CD14-positive monocyte (primary cell): ENCODE data around the gene KRTAP9-9. TPM values are rescaled to one million over a fixed set of nuclear protein-coding genes. Genes with fewer than 3 reads are reported as not detected.
"Not testable (repeated sequence)": the region's sequence is repeated elsewhere in the genome, so short reads cannot be mapped to it uniquely, and the experiment has no call there.

Source experiments
- DNase-seq, 3 donors: peaks; one replicate each; pipeline ENCODE4 v3.0.0-alpha.2; 2011 to 2022
- H2AFZ ChIP-seq: 2 replicates; pipeline ENCODE4 v1.6.0; 2012; ENCODE audit warnings: mild to moderate bottlenecking, low read depth, low read length, inconsistent platforms; ENCODE audit not compliant: insufficient read depth, poor library complexity, severe bottlenecking
- H3K27ac ChIP-seq, 2 donors: 1 replicate in 1 of 2; 2 replicates in 1 of 2; pipeline ENCODE4 v1.5.1; 2012 to 2013; ENCODE audit warnings: low read length in 2 of 2, control low read depth in 1 of 2, inconsistent platforms in 1 of 2, low read depth in 1 of 2, mild to moderate bottlenecking in 1 of 2
- H3K27me3 ChIP-seq, 2 donors: one replicate each; pipeline versions ENCODE4 v1.6.0 to v1.6.1; 2011 to 2013; ENCODE audit warnings: low read length in 2 of 2; ENCODE audit not compliant: control insufficient read depth in 2 of 2, insufficient read depth in 2 of 2
- H3K36me3 ChIP-seq, 2 donors: replicated peaks in 1 of 2; 1 replicate in 1 of 2; 2 replicates in 1 of 2; pipeline versions ENCODE4 v1.5.1 to v1.6.1; 2012 to 2013; ENCODE audit warnings: low read length in 2 of 2, control low read depth in 1 of 2, inconsistent platforms in 1 of 2, mild to moderate bottlenecking in 1 of 2; ENCODE audit not compliant: insufficient read depth in 2 of 2, control insufficient read depth in 1 of 2
- H3K4me1 ChIP-seq, 2 donors: 1 replicate in 1 of 2; 2 replicates in 1 of 2; pipeline versions ENCODE4 v1.5.1 to v1.6.1; 2012 to 2013; ENCODE audit warnings: low read length in 2 of 2, control low read depth in 1 of 2, inconsistent platforms in 1 of 2, mild to moderate bottlenecking in 1 of 2, moderate library complexity in 1 of 2; ENCODE audit not compliant: insufficient read depth in 2 of 2, control insufficient read depth in 1 of 2
- H3K4me2 ChIP-seq: replicated peaks from 2 replicates; pipeline ENCODE3; 2012; ENCODE audit warnings: low read length, moderate library complexity, mild to moderate bottlenecking; ENCODE audit not compliant: poor library complexity, severe bottlenecking; ENCODE audit errors: extremely low read depth
- H3K4me3 ChIP-seq, 3 experiments: fragments of 200-600 bp in 1 of 3; sonication (generic) in 1 of 3; replicated peaks in 1 of 3; 1 replicate in 2 of 3; 2 replicates in 1 of 3; pipeline ENCODE4 v1.5.1; 2011 to 2013; ENCODE audit warnings: low read length in 3 of 3, mild to moderate bottlenecking in 3 of 3, control low read depth in 2 of 3, low read depth in 2 of 3, inconsistent platforms in 1 of 3, moderate library complexity in 1 of 3
- H3K79me2 ChIP-seq: 2 replicates; pipeline ENCODE4 v1.6.0; 2012; ENCODE audit warnings: mild to moderate bottlenecking, control low read depth, inconsistent platforms, low read length, moderate library complexity; ENCODE audit not compliant: insufficient read depth
- H3K9ac ChIP-seq: 2 replicates; pipeline ENCODE4 v1.6.0; 2017; ENCODE audit warnings: low read length, mild to moderate bottlenecking; ENCODE audit not compliant: insufficient read depth, poor library complexity, severe bottlenecking
- H3K9me3 ChIP-seq, 2 donors: replicated peaks in 1 of 2; 1 replicate in 1 of 2; 2 replicates in 1 of 2; pipeline versions ENCODE4 v1.5.1 to v1.6.1; 2012 to 2013; ENCODE audit warnings: low read length in 2 of 2, control low read depth in 1 of 2; ENCODE audit not compliant: control insufficient read depth in 1 of 2, insufficient read depth in 1 of 2
- H4K20me1 ChIP-seq: 2 replicates; pipeline ENCODE4 v1.6.0; 2012; ENCODE audit warnings: mild to moderate bottlenecking, low read length, control low read depth, moderate library complexity; ENCODE audit not compliant: insufficient read depth
- H3K27ac Mint-ChIP-seq, 7 donors: one replicate each; pipeline ENCODE4 v1.8.0; 2020; ENCODE audit warnings: mild to moderate bottlenecking in 7 of 7, mixed read lengths in 7 of 7, moderate library complexity in 6 of 7, inconsistent platforms in 2 of 7
- H3K27me3 Mint-ChIP-seq, 3 donors: one replicate each; pipeline ENCODE4 v1.8.0; 2021 to 2022; ENCODE audit warnings: low read depth in 3 of 3, mild to moderate bottlenecking in 3 of 3, mixed read lengths in 3 of 3, moderate library complexity in 3 of 3, inconsistent platforms in 1 of 3
- H3K36me3 Mint-ChIP-seq, 2 donors: one replicate each; pipeline ENCODE4 v1.8.0; 2020; ENCODE audit warnings: mixed read lengths in 2 of 2, inconsistent platforms in 1 of 2, mild to moderate bottlenecking in 1 of 2
- H3K4me1 Mint-ChIP-seq: one replicate; pipeline ENCODE4 v1.8.0; 2020; ENCODE audit warnings: mild to moderate bottlenecking, mixed read lengths
- H3K4me3 Mint-ChIP-seq, 2 donors: one replicate each; pipeline ENCODE4 v1.8.0; 2020; ENCODE audit warnings: mild to moderate bottlenecking in 2 of 2, mixed read lengths in 2 of 2, moderate library complexity in 1 of 2
- H3K9me3 Mint-ChIP-seq, 7 donors: one replicate each; pipeline ENCODE4 v1.8.0; 2020 to 2022; ENCODE audit warnings: mixed read lengths in 7 of 7, mild to moderate bottlenecking in 6 of 7, moderate library complexity in 6 of 7, inconsistent platforms in 2 of 7
- WGBS: methylation state at CpG from one replicate; pipeline ENCODE4 v1.1.5; 2013; ENCODE audit warnings: missing lambda C conversion rate; ENCODE audit not compliant: insufficient coverage; 5-methylcytosine and 5-hydroxymethylcytosine counted together
- intact Hi-C, 2 donors: fragments of 100-400 bp; cut with micrococcal nuclease; formaldehyde crosslinking; loops; one replicate each; pipeline versions ENCODE4 v1.15.0 to v1.15.1; 2023
- polyA plus RNA-seq, 3 donors: library from polyadenylated mRNA; depleted of rRNA in 1 of 3; unstranded in 2 of 3; stranded (reverse) in 1 of 3; fragments of 300-500 nt in 2 of 3; fragments of >200 nt in 1 of 3; fragmentation: Illumina TruSeq in 2 of 3; gene quantifications; 1 replicate in 2 of 3; 2 replicates in 1 of 3; pipeline ENCODE4 v1.2.3, GENCODE V29; 2012 to 2021

Gene KRTAP9-9
- polyA plus RNA-seq, 3 donors, result not detected

DNA sequence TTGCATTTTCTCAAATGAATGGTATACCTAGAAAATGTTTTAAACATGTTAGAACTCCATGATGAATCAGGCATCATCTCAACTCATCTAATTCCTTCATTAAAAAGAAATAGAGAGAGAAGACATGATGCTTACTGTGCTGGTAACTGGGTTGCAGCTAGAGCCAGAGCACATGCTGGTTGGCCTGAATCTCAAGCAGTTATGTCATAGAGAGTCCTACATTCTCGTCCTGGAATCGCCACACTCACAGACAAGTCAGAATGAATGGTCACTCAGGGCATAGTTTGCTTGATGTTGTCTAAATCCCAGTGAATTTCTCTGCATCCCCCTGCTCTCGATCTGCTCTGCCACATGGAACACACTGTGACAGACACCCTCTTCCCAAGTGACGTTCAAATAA is 18.1 kb upstream of the KRTAP9-9 start:
- H3K79me2 ChIP-seq, intact Hi-C loops, H3K4me2 ChIP-seq, H3K27ac ChIP-seq, H4K20me1 ChIP-seq, DNase-seq, H3K27me3 ChIP-seq, H3K27ac Mint-ChIP-seq, H3K4me1 ChIP-seq, H3K4me1 Mint-ChIP-seq, H3K36me3 Mint-ChIP-seq, H3K4me3 ChIP-seq, H3K9me3 Mint-ChIP-seq, H3K9me3 ChIP-seq, H3K4me3 Mint-ChIP-seq, H3K9ac ChIP-seq, H2AFZ ChIP-seq, H3K36me3 ChIP-seq: not testable (repeated sequence)
- WGBS, result 92% methylated on average over 2 of the region's 4 CpGs
- H3K27me3 Mint-ChIP-seq, result peaks cover 5 to 21% (median 11%) of the 10 kb centered on the region in 3 donors

GRCh38 chr17:41237949-41238437 is 17.2 kb upstream of the KRTAP9-9 start, which contains the start of gene KRTAP9-8:
Gene KRTAP9-8, plus strand, starts transcription at chr17:41237999. Its CDS starts 53 bp downstream, at chr17:41238052.
- H3K27ac ChIP-seq, H3K4me1 ChIP-seq, H4K20me1 ChIP-seq, H3K9ac ChIP-seq, H3K4me1 Mint-ChIP-seq, H3K9me3 Mint-ChIP-seq, H3K27ac Mint-ChIP-seq, H3K4me2 ChIP-seq, H3K4me3 Mint-ChIP-seq, H3K36me3 Mint-ChIP-seq, H3K4me3 ChIP-seq, H3K9me3 ChIP-seq, DNase-seq, intact Hi-C loops, H3K36me3 ChIP-seq, H3K79me2 ChIP-seq, H3K27me3 ChIP-seq, H2AFZ ChIP-seq: not testable (repeated sequence)
- peaks cover 5 to 14% (median 11%) of the 10 kb centered on the region in 3 donors for H3K27me3 Mint-ChIP-seq
- 100% methylated on average over 1 of the region's 3 CpGs for whole genome bisulfite sequencing

DNA sequence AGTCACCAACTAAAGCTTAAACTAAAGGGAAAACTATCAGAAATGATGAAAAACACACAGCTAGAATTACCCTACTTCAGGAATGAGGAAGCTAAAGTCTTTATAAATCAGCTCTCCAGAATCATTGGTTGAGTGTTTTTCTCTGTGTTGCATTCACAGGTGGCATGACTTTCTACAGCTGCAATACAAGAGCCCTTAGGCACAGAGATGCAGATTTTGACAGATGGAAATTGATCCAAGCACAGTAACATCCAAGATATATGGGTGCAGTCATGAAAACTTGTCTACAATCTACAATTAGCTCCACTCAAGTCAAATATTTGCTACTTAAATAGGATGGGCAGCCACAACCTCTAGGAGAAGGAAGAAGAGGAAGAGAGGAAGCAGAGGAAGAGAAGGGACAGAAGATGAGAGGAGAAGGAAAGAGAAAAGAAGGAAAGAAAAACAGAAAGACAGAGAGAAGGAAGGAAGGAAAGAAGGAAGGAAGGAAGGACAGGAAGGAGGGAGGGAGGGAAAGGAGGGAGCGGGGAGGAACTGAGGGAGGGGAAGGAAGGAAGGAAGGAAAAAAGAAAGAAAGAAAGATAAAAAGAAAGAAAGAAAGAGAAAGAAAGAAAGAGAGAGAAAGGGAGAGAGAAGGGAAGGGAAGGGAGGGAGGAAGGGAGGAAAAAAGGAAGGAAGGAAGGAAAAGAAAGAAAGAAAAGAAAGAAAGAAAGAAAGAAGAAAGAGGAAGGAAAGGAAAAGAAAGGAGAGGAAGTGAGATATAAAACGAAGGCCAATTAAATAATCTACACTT is 8.0 kb upstream of the KRTAP9-9 start:
- H3K27me3 ChIP-seq, DNase-seq, H3K4me1 ChIP-seq, H3K9ac ChIP-seq, H3K79me2 ChIP-seq, H3K27ac Mint-ChIP-seq, H3K36me3 ChIP-seq, H3K36me3 Mint-ChIP-seq, H2AFZ ChIP-seq, H4K20me1 ChIP-seq, H3K27me3 Mint-ChIP-seq, H3K27ac ChIP-seq, intact Hi-C loops, H3K4me3 Mint-ChIP-seq, H3K9me3 ChIP-seq, H3K4me3 ChIP-seq, H3K4me1 Mint-ChIP-seq, H3K4me2 ChIP-seq, H3K9me3 Mint-ChIP-seq: not testable (repeated sequence)
- WGBS, result 100% methylated on average over 1 of the region's 2 CpGs

DNA sequence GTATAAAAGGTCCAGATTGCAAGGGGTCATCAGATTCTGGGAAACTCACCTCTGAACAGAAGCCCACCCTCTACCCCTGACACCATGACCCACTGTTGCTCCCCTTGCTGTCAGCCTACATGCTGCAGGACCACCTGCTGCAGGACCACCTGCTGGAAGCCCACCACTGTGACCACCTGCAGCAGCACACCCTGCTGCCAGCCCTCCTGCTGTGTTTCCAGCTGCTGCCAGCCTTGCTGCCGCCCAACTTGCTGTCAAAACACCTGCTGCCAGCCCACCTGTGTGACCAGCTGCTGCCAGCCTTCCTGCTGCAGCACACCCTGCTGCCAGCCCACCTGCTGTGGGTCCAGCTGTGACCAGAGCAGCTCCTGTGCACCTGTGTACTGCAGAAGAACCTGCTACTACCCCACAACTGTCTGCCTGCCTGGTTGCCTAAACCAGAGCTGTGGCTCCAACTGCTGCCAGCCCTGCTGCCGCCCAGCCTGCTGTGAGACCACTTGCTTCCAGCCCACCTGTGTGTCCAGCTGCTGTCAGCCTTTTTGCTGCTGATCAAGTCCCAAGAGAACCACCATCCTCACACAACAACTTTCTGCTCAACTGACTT is 5.4 kb upstream of the KRTAP9-9 start, which contains the start of gene KRTAP9-4:
KRTAP9-4 (plus strand) TSS at position 51 of the 604 bp plus-strand sequence; CDS start at position 85, 34 bp downstream.
- H3K27me3 ChIP-seq, H3K9me3 ChIP-seq, intact Hi-C loops, H3K27ac ChIP-seq, H3K9me3 Mint-ChIP-seq, H3K4me1 Mint-ChIP-seq, H3K27ac Mint-ChIP-seq, H3K4me3 ChIP-seq, H3K4me3 Mint-ChIP-seq, H2AFZ ChIP-seq, DNase-seq, H4K20me1 ChIP-seq, H3K4me2 ChIP-seq, H3K36me3 Mint-ChIP-seq, H3K4me1 ChIP-seq, H3K27me3 Mint-ChIP-seq, H3K9ac ChIP-seq, H3K79me2 ChIP-seq, H3K36me3 ChIP-seq: not testable (repeated sequence)
- 78% methylated on average over 2 of the region's 2 CpGs for WGBS
